ENCODE measurements around the gene BOLA3.
"Not testable (repeated sequence)": the region's sequence is repeated elsewhere in the genome, so short reads cannot be mapped to it uniquely, and the experiment has no call there.

BOLA3 gene

GRCh38 chr2:74093426-74093825 lies 54.3 kb downstream of the BOLA3 start:
- Histone ChIP-seq H3K36me3 (ENCODE audit: insufficient read depth, low read length) (0 out of 2 replicates have a peak, but pooled peaks cover 4% of the 10 kb centered on the region), H3K4me3 (ENCODE audit: low read depth, low read length) (no peak overlapping the region), H3K27me3 (ENCODE audit: insufficient read depth, low read length) (no peaks in the 10 kb centered on the region), H2AFZ (ENCODE audit: low read length, unreplicated experiment) (no peak overlapping the region), H3K27ac (ENCODE audit: low read depth, low read length) (no peak overlapping the region), H3K79me2 (ENCODE audit: control insufficient read depth, insufficient read depth, low read length, unreplicated experiment) (no peaks in the 10 kb centered on the region), H3K4me1 (ENCODE audit: control insufficient read depth, insufficient read depth, low read length, unreplicated experiment) (no peaks in the 10 kb centered on the region)

- Histone ChIP-seq H3K27ac (ENCODE audit: low read depth, low read length) (no peak overlapping the region), H3K27me3 (ENCODE audit: insufficient read depth, low read length) (no peaks in the 10 kb centered on the region), H3K36me3 (ENCODE audit: insufficient read depth, low read length) (peaks cover 11% of the 10 kb centered on the region; the same call in 1 of the 2 replicates), H2AFZ (ENCODE audit: low read length, unreplicated experiment) (no peak overlapping the region), H3K4me1 (ENCODE audit: control insufficient read depth, insufficient read depth, low read length, unreplicated experiment) (no peaks in the 10 kb centered on the region), H3K79me2 (ENCODE audit: control insufficient read depth, insufficient read depth, low read length, unreplicated experiment) (no peaks in the 10 kb centered on the region), H3K4me3 (ENCODE audit: low read depth, low read length) (no peak overlapping the region)
These were observed 55.4 kb downstream of the BOLA3 start for GRCh38 chr2:74092275-74092674.

- no peak overlapping the region for H2AFZ ChIP-seq (ENCODE audit: low read length, unreplicated experiment)
- H3K4me3 ChIP-seq (ENCODE audit: low read depth, low read length) = no peak overlapping the region
- no peaks in the 10 kb centered on the region for H3K27me3 ChIP-seq (ENCODE audit: insufficient read depth, low read length)
- H3K36me3 ChIP-seq (ENCODE audit: insufficient read depth, low read length) = peaks cover 13% of the 10 kb centered on the region; the same call in 1 of the 2 replicates
- H3K4me1 ChIP-seq (ENCODE audit: control insufficient read depth, insufficient read depth, low read length, unreplicated experiment) = no peaks in the 10 kb centered on the region
- H3K27ac ChIP-seq (ENCODE audit: low read depth, low read length) = no peak overlapping the region
- no peaks in the 10 kb centered on the region for H3K79me2 ChIP-seq (ENCODE audit: control insufficient read depth, insufficient read depth, low read length, unreplicated experiment)
These were observed 56.3 kb downstream of the BOLA3 start for GRCh38 chr2:74091391-74091790.

- Histone ChIP-seq H3K4me3 (ENCODE audit: low read depth, low read length) (no peak overlapping the region), H3K79me2 (ENCODE audit: control insufficient read depth, insufficient read depth, low read length, unreplicated experiment) (no peaks in the 10 kb centered on the region), H3K27ac (ENCODE audit: low read depth, low read length) (no peak overlapping the region), H2AFZ (ENCODE audit: low read length, unreplicated experiment) (no peak overlapping the region), H3K27me3 (ENCODE audit: insufficient read depth, low read length) (no peaks in the 10 kb centered on the region), H3K4me1 (ENCODE audit: control insufficient read depth, insufficient read depth, low read length, unreplicated experiment) (no peaks in the 10 kb centered on the region), H3K36me3 (ENCODE audit: insufficient read depth, low read length) (peaks cover 13% of the 10 kb centered on the region; the same call in 1 of the 2 replicates)
These were observed 57.6 kb downstream of the BOLA3 start for GRCh38 chr2:74089816-74090745.

GRCh38 chr2:74088676-74089075 lies 59.0 kb downstream of the BOLA3 start:
- not testable (repeated sequence) for H3K4me1 ChIP-seq (ENCODE audit: control insufficient read depth, insufficient read depth, low read length, unreplicated experiment); H3K36me3 ChIP-seq (ENCODE audit: insufficient read depth, low read length); H3K27me3 ChIP-seq (ENCODE audit: insufficient read depth, low read length)

GRCh38 chr2:74087696-74088095 lies 60.0 kb downstream of the BOLA3 start:
- Histone ChIP-seq H3K27me3 (ENCODE audit: insufficient read depth, low read length) (no peaks in the 10 kb centered on the region), H3K27ac (ENCODE audit: low read depth, low read length) (no peak overlapping the region), H3K4me3 (ENCODE audit: low read depth, low read length) (no peak overlapping the region), H3K36me3 (ENCODE audit: insufficient read depth, low read length) (peaks cover 9% of the 10 kb centered on the region; the same call in 1 of the 2 replicates), H2AFZ (ENCODE audit: low read length, unreplicated experiment) (no peak overlapping the region), H3K79me2 (ENCODE audit: control insufficient read depth, insufficient read depth, low read length, unreplicated experiment) (no peaks in the 10 kb centered on the region), H3K4me1 (ENCODE audit: control insufficient read depth, insufficient read depth, low read length, unreplicated experiment) (no peaks in the 10 kb centered on the region)

More at GRCh38 chr2:74088676-74089075, 59.0 kb downstream of the BOLA3 start:
- H3K27ac ChIP-seq (ENCODE audit: low read depth, low read length); H3K4me3 ChIP-seq (ENCODE audit: low read depth, low read length); H3K79me2 ChIP-seq (ENCODE audit: control insufficient read depth, insufficient read depth, low read length, unreplicated experiment); H2AFZ ChIP-seq (ENCODE audit: low read length, unreplicated experiment): not testable (repeated sequence)

GRCh38 chr2:74086021-74086420 lies 61.7 kb downstream of the BOLA3 start:
- no peak overlapping the region for H3K4me3 ChIP-seq (ENCODE audit: low read depth, low read length)
- no peaks in the 10 kb centered on the region for H3K27me3 ChIP-seq (ENCODE audit: insufficient read depth, low read length)
- no peaks in the 10 kb centered on the region for H3K79me2 ChIP-seq (ENCODE audit: control insufficient read depth, insufficient read depth, low read length, unreplicated experiment)
- H3K27ac ChIP-seq (ENCODE audit: low read depth, low read length) = no peak overlapping the region
- peaks cover 12% of the 10 kb centered on the region; the same call in 1 of the 2 replicates for H3K36me3 ChIP-seq (ENCODE audit: insufficient read depth, low read length)
- no peak overlapping the region for H2AFZ ChIP-seq (ENCODE audit: low read length, unreplicated experiment)
- no peaks in the 10 kb centered on the region for H3K4me1 ChIP-seq (ENCODE audit: control insufficient read depth, insufficient read depth, low read length, unreplicated experiment)

Measured in ACC112 (cell line).